Testis (tissue), 3 donors: ENCODE data around the gene MYOD1. TPM values are rescaled to one million over a fixed set of nuclear protein-coding genes. Genes with fewer than 3 reads are reported as not detected.
A peak's percentile ranks its signal among the peaks of the same experiment; 100 is the strongest.

ENCODE experiments used
- DNase-seq: peaks from one replicate; pipeline ENCODE4 v3.0.0-alpha.2; 2019
- H3K27ac ChIP-seq, 2 donors: fragments of 200-600 bp; sonication (generic); one replicate each; pipeline ENCODE4 v1.5.1; 2019
- H3K27me3 ChIP-seq: fragments of 200-600 bp; sonication (generic); one replicate; pipeline ENCODE4 v1.5.1; 2019
- H3K36me3 ChIP-seq: fragments of 200-600 bp; sonication (generic); one replicate; pipeline ENCODE4 v1.5.1; 2017; ENCODE audit warnings: low read depth; ENCODE audit errors: missing control alignments
- H3K4me1 ChIP-seq: fragments of 200-600 bp; sonication (generic); one replicate; pipeline ENCODE4 v1.5.1; 2019
- H3K4me3 ChIP-seq, 2 donors: fragments of 200-600 bp; sonication (generic); one replicate each; pipeline ENCODE4 v1.5.1; 2017 to 2019
- H3K9me3 ChIP-seq: fragments of 200-600 bp; sonication (generic); one replicate; pipeline ENCODE4 v1.5.1; 2017
- POLR2A ChIP-seq: fragments of 450-650 bp; IDR thresholded peaks from one replicate; pipeline ENCODE4 v1.6.1; 2017; ENCODE audit warnings: antibody characterized with exemption, mild to moderate bottlenecking, moderate library complexity
- WGBS, 2 donors: methylation state at CpG; one replicate each; pipeline ENCODE4 v1.1.5; 2018; 5-methylcytosine and 5-hydroxymethylcytosine counted together
- intact Hi-C: fragments of 100-400 bp; cut with DNase I; formaldehyde crosslinking; loops from one replicate; pipeline ENCODE4 v1.15.1; 2023; ENCODE audit warnings: low total_unique reads
- polyA plus RNA-seq: library from polyadenylated mRNA; stranded (reverse); fragments of 350-450 nt; fragmentation: Illumina TruSeq; extraction: RNeasy Lipid Tissue Mini Kit (QIAGEN cat#74804); gene quantifications from one replicate; pipeline ENCODE4 v1.2.3, GENCODE V29; 2014; ENCODE audit warnings: low read depth, low replicate concordance; ENCODE audit not compliant: insufficient read depth
- total RNA-seq, 2 donors: library from RNA; depleted of rRNA; stranded (reverse); fragments of >200 nt; gene quantifications; one replicate each; pipeline ENCODE4 v1.2.3, GENCODE V29; 2016
- TF ChIP-seq, protein P1 (sequence below), 3 experiments: fragments of 450-650 bp in 2 of 3; fragments of 200-600 bp in 1 of 3; sonication (generic) in 1 of 3; IDR thresholded peaks; one replicate each; pipeline ENCODE4 v1.5.1; 2016 to 2019; ENCODE audit warnings: antibody characterized with exemption in 3 of 3, mild to moderate bottlenecking in 2 of 3, moderate library complexity in 1 of 3

MYOD1 gene
- total and polyA plus RNA-seq, 3 donors from 2014 or later, result 0.69 to 1.6 (median 1.4) TPM

DNA sequence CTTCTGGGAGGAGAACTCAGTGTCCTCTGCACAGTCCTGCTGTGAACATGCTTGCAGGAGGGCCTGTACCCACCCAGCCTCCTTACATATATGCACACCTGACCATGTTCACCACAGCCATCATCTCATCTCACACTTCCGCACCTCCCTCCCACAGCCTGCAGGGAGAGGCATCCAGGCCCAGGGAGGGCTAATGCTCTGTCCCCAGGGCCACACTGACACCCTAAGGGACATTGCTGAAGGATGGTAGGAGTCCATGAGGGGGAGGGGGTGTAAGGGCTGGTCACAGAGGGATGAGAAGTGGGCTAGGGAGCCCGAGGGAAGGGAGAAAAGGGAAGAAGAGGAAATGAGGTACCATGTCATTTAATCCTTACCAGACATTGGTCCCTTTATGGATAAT, 10.8 kb downstream of the MYOD1 start:
- Histone ChIP-seq H3K9me3 (no peaks in the 10 kb centered on the region), H3K27me3 (no peaks in the 10 kb centered on the region), H3K4me1 (peaks cover 3% of the 10 kb centered on the region), H3K27ac (no peak overlapping the region), H3K4me3 (no peak overlapping the region), H3K36me3 (no peaks in the 10 kb centered on the region)
- DNase-seq, result no peak
- WGBS, 2 donors, result 56 to 57% methylated on average over 1 to 2 of the region's 2 CpGs
- intact Hi-C loops, result loop anchor here (10.0 kb wide), 1 partner anchor 245 kb away; no protein-coding TSS in a partner anchor
- TF ChIP-seq, protein P1, sequence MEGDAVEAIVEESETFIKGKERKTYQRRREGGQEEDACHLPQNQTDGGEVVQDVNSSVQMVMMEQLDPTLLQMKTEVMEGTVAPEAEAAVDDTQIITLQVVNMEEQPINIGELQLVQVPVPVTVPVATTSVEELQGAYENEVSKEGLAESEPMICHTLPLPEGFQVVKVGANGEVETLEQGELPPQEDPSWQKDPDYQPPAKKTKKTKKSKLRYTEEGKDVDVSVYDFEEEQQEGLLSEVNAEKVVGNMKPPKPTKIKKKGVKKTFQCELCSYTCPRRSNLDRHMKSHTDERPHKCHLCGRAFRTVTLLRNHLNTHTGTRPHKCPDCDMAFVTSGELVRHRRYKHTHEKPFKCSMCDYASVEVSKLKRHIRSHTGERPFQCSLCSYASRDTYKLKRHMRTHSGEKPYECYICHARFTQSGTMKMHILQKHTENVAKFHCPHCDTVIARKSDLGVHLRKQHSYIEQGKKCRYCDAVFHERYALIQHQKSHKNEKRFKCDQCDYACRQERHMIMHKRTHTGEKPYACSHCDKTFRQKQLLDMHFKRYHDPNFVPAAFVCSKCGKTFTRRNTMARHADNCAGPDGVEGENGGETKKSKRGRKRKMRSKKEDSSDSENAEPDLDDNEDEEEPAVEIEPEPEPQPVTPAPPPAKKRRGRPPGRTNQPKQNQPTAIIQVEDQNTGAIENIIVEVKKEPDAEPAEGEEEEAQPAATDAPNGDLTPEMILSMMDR (IDR thresholded peaks at IDR 0.05), result no peak
- TF ChIP-seq POLR2A, result no peak

DNA sequence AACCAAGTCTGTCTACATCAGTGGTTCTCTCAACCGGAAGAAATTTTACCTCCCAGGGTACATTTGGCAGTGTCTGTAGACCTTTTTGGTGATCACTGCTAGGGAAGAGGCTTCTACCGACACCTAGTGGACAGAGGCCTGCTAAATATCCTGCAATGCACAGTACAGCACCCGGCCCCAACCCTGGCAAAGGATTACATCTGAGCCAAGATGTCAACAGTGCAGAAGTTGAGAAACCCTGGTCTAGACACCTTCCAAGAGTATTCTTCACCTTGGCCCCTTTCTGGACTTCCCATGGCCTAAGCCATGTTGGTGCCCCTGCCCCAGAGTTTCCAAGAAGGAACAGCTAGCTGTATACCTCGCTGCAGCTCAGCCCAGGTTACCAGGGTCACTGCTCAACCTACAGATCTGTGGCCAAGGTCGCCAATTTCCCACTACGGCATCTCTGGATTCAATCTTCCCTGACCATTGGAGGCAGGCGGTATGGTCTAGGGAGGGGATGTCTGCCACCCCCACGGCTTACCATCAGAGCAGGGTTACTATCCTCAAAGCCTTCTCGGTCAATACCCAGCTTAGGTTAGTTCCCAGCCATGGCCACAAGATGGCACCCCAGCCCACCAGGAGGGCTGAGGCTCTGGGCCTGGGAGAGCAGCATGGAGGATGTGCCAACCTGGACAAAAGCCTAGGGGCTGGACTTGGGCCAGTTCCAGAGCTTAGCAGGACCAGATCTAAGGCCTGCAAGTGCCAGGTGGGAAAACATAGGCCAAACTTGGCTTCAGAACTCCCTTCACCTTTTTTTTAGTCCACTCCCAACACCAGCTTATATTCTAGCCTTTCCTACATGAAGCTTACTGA, 11.5 kb downstream of the MYOD1 start:
- Histone ChIP-seq H3K9me3 (no peaks in the 10 kb centered on the region), H3K27me3 (no peaks in the 10 kb centered on the region), H3K27ac (no peak overlapping the region), H3K4me1 (peaks cover 3% of the 10 kb centered on the region), H3K36me3 (no peaks in the 10 kb centered on the region), H3K4me3 (no peak overlapping the region)
- peak; percentile 86 for DNase-seq
- 27 to 28% methylated on average over 8 to 9 of the region's 9 CpGs for WGBS, 2 donors
- TF ChIP-seq POLR2A, result no peak
- TF ChIP-seq, protein P1 (IDR thresholded peaks at IDR 0.05), result peak; percentile 58 to 76 (median 69)
- intact Hi-C loops, result loop anchor here (10.0 kb wide), 1 partner anchor 244 kb away; no protein-coding TSS in a partner anchor

DNA sequence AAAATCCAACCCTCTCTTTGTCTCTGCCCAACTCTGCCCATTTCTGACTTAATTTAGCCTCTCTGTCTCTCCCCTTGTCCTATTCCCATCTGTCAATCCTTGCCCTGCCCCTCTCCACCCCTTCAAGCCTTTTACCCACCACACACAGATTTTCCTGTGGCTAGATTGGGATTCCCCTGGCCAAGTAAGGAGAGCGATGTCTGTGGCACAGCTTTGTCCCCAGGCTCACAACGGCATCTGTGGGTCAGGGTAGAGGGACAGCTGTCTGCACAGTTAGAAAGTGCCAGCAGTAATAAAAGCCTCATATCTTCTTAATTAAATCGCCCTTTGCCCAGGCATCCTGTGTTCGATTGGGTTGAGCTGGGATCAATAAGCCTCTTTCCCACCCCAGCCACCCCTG, 13.9 kb downstream of the MYOD1 start:
- no peak for DNase-seq
- no peaks in the 10 kb centered on the region for H3K36me3 ChIP-seq
- TF ChIP-seq, protein P1 (IDR thresholded peaks at IDR 0.05), result no peak
- no peak for TF ChIP-seq POLR2A
- no peak overlapping the region for H3K4me3 ChIP-seq
- no peaks in the 10 kb centered on the region for H3K9me3 ChIP-seq
- peaks cover 3% of the 10 kb centered on the region for H3K4me1 ChIP-seq
- 79 to 87% methylated on average over 4 of the region's 4 CpGs for WGBS, 2 donors
- intact Hi-C loops, result loop anchor here (10.0 kb wide), 1 partner anchor 242 kb away; no protein-coding TSS in a partner anchor
- H3K27me3 ChIP-seq, result no peaks in the 10 kb centered on the region
- no peak overlapping the region for H3K27ac ChIP-seq

- no peaks in the 10 kb centered on the region for H3K27me3 ChIP-seq
- H3K36me3 ChIP-seq, result no peaks in the 10 kb centered on the region
- H3K4me3 ChIP-seq, result peak within 1 kb of the TSS; percentile 48 to 50
- 0% methylated on average over 19 of the region's 66 CpGs; no CpG with 5 or more reads in 1 of the 2 donors for WGBS, 2 donors
- no peak within 1 kb of the TSS for H3K27ac ChIP-seq
- no peak for TF ChIP-seq POLR2A
- TF ChIP-seq, protein P1 (IDR thresholded peaks at IDR 0.05), result no peak
- H3K4me1 ChIP-seq, result peaks cover 3% of the 10 kb centered on the region
- intact Hi-C loops, result loop anchor here (10.0 kb wide), 1 partner anchor 240 kb away; no protein-coding TSS in a partner anchor
- no peaks in the 10 kb centered on the region for H3K9me3 ChIP-seq
- DNase-seq, result peak; percentile 69
These were observed 15.1 kb downstream of the MYOD1 start, which contains the start of gene KCNC1 for GRCh38 chr11:17734418-17734911. Gene KCNC1, plus strand, starts transcription at chr11:17734781. Its CDS starts 1,222 bp downstream, at chr11:17736003.
